GM08714 (cell line): ENCODE measurements around the gene C20orf173.
"Not testable (repeated sequence)": the region's sequence is repeated elsewhere in the genome, so short reads cannot be mapped to it uniquely, and the experiment has no call there.

Source experiments
- H3K4me3 ChIP-seq: fragments of 200-500 bp; sonication (Bioruptor generic); 2 replicates; pipeline ENCODE4 v1.5.1; 2014; ENCODE audit warnings: mild to moderate bottlenecking, low read length, inconsistent platforms
- ZNF274 ChIP-seq: IDR thresholded peaks from 2 replicates; pipeline ENCODE4 v1.6.1; 2012; ENCODE audit warnings: mild to moderate bottlenecking, low read depth, low read length

C20orf173 gene

DNA sequence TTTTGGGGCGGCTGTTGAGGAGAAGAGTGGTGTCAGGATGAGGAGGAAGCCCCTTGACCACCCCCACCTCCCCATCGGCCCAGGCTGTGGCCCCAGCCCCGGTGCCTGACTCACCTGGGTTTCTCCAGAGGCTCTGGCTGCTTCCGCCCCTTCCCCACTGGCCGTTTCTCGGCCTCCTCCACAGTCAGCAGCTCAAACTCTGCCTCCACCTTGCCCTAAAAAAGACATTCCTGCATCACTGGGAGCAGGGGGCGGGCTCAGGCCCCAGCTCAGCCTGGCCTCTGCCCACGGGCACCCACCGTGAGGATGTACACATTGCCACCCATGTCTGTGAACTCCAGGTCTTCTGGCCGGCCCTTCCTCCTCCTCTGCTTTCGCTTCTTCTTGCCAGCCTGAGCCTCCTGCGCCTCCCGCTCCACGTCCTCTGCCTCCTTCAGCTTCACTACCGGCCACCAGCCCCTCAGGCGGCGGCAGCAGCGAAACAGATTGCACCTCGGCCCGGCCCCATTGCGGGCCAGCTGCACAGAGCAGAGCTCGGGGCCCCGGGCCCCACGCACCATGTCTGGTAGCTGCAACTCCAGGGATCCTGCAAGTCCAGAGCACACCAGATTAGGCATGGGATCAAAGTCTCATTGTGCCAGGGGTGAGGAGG is 29.7 kb upstream of the C20orf173 start:
- no peak for TF ChIP-seq ZNF274
- H3K4me3 ChIP-seq = no peak overlapping the region

DNA sequence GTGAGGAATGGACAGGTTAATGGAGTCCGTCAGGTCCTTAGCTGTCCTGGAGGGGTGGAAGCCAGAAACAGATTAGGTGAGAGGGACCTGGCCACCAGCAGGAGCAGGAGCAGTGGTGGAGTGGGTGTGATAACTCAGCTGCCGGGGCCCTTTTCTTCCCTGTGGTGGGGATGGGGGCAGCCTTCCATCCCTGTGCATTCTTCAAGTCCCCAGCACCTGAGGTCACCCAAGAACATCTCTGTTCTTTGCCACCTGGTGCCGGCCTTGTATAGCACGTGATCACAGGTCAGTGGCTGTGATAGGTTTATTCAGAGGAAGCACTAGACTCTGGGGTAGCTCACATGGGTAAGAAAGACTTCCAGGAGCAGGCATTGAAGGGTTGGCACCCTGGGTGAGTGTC is 29.0 kb upstream of the C20orf173 start:
- no peak overlapping the region for H3K4me3 ChIP-seq
- no peak for TF ChIP-seq ZNF274

DNA sequence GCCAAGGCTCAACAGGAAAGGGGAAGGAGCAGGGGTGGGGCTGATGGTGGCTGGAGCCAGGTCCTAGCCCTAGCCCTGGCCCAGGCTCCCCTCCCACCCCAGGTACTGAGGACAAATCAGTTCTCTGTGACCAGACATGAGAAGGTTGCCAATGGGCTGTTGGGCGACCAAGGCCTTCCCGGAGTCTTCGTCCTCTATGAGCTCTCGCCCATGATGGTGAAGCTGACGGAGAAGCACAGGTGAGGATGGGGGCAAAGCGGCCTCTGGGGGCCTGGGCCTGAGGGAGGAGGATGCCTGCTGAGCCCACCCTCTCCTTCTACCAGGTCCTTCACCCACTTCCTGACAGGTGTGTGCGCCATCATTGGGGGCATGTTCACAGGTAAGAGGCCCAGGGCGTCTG is 27.4 kb upstream of the C20orf173 start:
- no peak for TF ChIP-seq ZNF274
- H3K4me3 ChIP-seq = no peak overlapping the region

DNA sequence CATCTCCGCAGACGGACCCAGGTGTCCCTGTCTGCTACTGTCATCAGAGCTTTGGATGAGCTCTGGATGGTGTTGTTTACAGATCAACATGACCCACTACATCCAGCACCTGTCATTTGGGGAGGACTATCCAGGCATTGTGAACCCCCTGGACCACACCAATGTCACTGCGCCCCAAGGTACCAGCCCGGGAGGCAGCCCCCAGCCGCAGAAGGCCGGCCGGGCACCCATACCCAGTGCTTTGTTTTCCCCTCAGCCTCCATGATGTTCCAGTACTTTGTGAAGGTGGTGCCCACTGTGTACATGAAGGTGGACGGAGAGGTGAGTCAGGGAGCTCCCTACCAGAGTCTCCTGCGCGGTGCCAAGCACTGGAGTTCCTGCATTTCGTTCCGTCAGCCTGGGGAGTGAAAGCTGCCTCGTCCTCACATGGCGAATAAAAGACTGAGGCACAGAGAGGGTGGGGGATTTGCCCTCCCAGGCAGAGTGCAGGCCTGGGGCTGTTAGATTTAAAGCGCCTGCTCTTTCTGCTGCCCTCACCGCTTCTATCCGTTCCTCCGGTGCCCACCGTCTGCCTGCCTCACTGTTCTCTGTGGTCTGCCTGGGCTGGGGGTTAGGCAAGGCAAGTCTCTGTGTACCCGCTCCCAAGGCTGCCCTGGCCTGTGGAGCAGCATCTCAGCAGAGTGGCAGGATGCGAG is 26.6 kb upstream of the C20orf173 start:
- no peak overlapping the region for H3K4me3 ChIP-seq
- no peak for TF ChIP-seq ZNF274

DNA sequence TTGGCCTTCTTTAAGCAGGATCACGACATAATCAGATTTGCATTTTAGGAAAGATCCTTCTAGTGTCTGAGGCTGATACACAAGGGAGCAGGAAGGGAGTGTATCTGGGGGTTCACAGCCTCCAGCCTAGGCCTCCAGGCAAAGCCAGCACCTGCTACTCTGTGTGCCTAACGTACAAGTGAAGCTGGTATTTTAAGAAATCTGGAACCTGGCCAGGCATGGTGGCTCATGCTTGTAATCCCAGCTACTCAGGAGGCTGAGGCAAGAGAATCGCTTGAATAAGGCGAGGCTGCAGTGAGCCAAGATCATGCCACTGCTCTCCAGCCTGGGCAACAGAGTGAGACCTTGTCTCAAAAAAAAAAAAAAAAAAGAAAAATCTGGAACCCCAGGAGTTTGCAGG is 26.0 kb upstream of the C20orf173 start:
- H3K4me3 ChIP-seq = not testable (repeated sequence)

DNA sequence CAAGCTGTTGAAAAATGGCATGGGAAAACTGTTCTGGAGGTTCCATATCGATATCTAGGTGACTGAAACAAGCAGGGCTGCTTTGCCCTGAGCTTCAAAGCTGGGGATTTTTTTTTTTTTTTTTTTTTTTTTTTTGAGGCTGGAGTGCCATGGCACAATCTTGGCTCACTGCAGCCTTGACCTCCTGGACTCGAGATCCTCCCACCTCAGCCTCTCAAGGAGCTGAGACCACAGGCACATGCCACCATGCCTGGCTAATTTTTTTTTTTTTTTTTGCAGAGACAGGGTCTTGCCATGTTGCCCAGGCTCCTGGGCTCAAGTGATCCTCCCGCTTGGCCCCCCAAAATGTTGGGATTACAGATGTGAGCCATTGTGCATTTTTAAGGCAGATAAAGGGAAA is 23.5 kb upstream of the C20orf173 start:
- H3K4me3 ChIP-seq = no peak overlapping the region
- no peak for TF ChIP-seq ZNF274

DNA sequence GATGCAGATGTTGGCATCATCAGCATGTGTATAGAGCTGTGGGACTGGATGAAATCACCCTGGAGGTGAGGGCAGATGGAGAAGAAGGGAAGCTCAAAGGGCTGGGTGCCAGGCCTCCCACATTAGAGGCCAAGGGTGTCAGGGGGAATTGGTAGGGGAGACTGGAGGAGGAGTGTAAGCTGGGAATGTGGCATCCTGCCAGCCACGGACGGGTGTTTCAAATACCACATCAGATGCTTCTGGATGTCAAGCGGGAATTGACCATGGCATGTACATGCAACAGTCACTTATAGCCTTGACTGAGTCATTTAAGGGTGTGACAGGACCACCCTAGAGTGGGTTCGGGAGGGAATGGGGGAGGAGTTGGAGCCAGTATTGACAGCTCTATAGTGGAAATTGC is 22.1 kb upstream of the C20orf173 start:
- no peak overlapping the region for H3K4me3 ChIP-seq
- TF ChIP-seq ZNF274 = no peak

DNA sequence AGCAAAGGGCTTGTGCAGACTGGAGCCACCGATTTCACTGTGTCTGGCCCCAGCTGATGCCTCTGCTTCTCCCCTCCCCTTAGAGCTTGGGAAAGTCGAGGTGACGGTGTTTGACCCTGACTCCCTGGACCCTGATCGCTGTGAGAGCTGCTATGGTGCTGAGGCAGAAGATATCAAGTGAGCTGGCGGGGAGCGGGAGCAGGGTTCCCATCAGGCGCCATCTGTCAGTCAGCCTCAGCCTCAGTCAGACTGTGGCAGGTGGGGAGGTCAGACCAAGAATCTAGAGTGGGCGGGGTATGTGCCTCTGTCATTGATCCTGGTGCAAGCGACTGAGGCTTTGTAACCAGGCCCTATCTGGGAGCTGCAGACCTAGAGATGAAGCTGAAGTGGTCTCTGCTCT is 17.9 kb upstream of the C20orf173 start:
- no peak for TF ChIP-seq ZNF274
- H3K4me3 ChIP-seq = no peak overlapping the region

DNA sequence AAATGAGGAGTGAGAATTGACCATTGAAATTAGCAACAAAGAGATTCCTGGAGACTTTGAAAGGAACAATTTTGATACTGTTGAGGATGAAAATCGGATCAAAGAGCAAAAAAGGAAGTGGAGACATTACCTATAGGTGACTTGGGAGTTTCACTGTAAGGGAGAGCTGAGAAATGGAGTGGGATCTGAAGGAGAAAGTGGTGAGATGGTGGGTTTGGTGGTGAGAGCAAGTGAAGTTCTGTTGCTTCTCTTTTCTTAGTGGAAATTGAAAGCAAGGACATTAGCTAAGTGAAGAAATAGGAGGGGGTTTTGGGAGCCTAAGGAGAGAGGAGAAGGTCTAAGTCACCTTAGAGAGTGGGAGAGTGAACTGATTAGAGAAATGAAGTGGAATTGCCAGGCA is 16.7 kb upstream of the C20orf173 start:
- TF ChIP-seq ZNF274 = no peak
- H3K4me3 ChIP-seq = no peak overlapping the region

DNA sequence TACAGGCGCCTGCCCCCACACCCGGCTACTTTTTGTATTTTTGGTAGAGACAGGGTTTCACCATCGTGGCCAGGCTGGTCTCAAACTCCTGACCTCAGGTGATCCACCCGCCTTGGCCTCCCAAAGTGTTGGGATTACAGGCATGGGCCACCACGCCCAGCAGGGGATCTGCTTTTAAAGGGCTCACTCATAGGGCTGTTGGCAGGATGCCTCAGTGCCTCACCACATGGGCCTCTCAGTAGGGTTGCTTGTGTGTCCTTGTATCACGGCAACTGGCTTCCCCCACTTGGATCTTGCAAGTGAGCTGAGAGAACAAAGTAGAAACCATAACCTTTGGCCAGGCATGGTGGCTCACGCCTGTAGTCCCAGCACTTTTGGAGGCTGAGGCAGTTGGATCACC is 15.5 kb upstream of the C20orf173 start:
- H3K4me3 ChIP-seq = not testable (repeated sequence)

DNA sequence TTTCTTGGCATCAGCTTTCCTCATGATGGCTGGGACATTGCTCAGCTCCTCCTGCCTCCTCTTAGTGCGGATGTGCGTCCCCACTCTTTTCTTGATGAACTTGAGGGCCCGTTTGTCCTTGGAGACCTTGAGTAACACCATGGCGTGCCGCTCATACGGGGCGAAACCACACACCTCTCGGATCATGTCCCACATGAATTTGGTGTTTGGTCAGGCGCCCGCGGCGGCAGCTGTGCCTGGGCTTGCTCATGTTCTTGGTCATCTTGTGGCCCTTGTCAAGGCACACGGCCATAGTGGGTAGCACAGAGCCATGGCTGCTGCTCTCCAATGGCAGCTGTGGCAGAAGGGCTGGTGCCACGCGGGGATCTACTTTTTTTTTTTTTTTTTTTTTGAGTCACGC is 15.0 kb upstream of the C20orf173 start:
- no peak for TF ChIP-seq ZNF274
- H3K4me3 ChIP-seq = no peak overlapping the region

DNA sequence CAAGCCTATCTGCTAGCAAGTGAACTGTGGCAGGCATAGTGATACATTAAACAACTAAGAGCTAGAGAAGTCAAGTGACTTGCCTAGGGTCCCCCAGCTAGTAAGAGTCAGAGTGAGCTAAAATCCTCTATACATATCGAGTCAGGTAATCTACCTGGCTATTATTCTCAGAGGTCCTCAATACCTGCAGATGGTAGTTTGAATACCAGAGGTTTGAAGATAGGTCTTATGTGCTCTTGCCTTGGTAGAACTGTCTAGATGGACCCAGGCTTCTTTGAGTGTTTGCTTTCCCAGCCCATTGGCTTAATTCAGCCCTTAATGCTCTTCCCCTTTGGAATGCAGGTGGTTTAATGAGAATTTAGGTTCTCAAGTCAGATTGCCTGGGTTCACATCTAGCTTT is 13.5 kb upstream of the C20orf173 start:
- H3K4me3 ChIP-seq = no peak overlapping the region; the same call in 1 of the 2 replicates
- no peak for TF ChIP-seq ZNF274

DNA sequence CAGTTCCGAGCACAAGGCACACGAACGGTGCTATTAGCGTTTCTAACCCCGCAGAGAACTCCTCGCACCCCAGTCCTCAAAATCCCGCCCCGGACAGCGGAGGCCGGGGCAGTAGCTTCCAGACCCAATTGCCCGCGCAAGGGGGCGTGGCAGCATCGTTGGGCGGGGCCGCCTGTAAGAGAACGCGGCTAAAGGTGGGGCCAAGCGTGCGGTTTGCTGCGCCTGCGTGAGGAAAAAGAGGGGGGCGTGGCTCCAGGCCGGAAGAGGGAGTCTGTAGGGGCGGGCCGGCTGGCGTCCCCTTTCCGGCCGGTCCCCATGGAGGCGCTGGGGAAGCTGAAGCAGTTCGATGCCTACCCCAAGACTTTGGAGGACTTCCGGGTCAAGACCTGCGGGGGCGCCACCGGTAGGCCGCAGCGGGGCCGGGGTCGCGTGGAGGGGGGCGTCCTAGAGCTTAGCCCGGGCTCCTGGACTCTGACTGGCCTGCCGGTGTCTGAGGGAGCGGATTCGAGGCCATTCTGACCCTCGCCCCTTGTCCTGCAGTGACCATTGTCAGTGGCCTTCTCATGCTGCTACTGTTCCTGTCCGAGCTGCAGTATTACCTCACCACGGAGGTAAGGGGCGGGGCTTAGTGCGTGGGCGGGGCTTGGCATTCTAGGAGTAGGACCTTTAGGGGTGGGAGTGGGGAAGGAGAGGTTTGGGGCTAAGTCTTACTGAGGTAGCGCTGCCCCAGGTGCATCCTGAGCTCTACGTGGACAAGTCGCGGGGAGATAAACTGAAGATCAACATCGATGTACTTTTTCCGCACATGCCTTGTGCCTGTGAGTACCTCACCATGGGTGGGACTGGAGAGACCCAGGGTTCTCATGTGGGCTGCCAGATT is 12.6 kb upstream of the C20orf173 start, which contains the start of gene ERGIC3:
TSS of gene ERGIC3 (plus strand) at position 296 of the 880 bp plus-strand sequence. CDS start at position 316, 20 bp downstream.
- H3K4me3 ChIP-seq = peak within 1 kb of the TSS; percentile 80
- no peak for TF ChIP-seq ZNF274

DNA sequence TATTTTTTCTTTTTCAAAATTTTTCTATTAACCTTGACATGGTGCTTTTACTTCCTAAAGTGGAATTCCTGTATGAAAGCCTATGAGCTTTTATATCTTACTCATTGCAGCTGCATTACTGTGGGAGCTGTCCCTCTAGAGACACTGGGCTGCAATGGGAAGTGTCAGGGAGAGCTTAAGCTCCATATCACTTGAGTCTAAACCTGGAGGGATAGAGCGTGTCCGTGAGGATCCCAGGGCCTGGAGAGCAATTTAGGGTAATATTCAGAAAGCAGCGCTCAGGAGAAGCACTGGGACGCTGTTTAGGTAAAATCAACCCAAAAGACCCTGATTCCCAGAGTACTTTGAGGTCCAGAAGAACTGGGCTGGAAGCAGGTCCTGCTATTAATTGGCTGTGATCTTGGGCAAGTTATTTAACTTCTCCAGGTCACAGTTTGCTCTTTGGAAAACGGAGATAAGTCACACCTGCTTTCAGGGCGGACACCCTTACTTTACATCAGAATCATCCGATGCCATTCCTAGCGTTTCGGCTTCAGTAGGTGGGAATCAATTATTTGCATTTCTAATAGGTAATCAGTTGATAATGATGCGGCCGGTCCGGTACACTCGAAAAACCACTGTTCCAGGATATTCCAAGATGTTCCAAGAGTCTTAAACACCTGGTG is 11.8 kb upstream of the C20orf173 start:
- H3K4me3 ChIP-seq = peak overlapping the region; percentile 31; the same call in 1 of the 2 replicates
- TF ChIP-seq ZNF274 = no peak
